GM21360 (cell line): Measurements from ENCODE around the gene ZNF140.

Experiments used
- ATAC-seq: cut with Tn5 transposase; IDR thresholded peaks from one replicate; pipeline ENCODE4 v1.9.1; 2021; ENCODE audit warnings: mild to moderate bottlenecking, moderate library complexity; ENCODE audit not compliant: unreplicated experiment

The ZNF140 gene

DNA sequence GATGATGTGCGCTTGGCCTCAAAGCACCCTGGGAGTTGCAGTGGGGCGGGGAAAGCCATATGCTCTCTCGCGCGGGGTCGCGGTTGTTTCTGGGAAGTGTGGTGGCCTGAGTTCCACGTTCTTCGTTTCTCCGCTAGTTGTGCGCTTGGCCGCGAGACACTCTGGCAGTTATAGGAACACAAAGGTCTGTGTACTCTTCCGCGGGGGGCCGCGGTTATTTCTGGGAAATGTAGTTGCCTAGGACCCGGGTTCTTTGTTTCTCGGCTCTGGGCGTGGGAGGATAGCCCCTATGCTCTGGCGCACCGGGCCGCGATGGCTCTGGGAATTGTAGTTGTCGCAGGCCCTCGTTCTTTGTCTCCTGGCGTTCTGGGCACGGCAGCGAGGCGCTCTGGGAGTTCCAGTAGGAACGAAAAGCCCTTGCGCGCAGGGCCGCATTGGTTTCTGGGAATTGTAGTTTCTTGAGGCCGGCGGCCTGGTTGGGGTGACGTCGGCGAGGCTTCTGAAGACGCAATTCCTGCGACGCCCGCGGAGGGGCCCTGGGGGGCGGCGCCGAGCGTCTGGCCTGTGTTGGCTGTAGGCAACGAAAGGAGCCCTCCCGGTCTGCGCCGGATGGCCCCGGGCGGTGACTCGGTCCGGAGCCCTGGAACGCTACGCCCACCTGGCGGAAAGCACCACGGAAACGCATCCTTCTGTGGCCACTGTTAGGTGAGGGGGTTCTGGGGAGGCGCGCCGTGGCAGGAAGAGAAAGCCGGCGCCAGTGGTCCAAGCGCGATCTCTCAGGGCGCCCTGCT is at the start of gene ZNF140:
Gene ZNF140, plus strand, starts transcription at position 556 of the 791 bp plus-strand sequence. CDS start 398 bp downstream, outside the sequence.
- peak; percentile 58 for ATAC-seq

GRCh38 chr12:133037207-133038005 is 43.3 kb upstream of the ZNF140 start, which contains the start of gene ZNF84:
TSS of gene ZNF84 (plus strand) at chr12:133037509. CDS start at chr12:133041468, 3,959 bp downstream.
- peak; percentile 90 for ATAC-seq

GRCh38 chr12:133038118-133038709 is 42.5 kb upstream of the ZNF140 start:
- ATAC-seq, result no peak

GRCh38 chr12:133046698-133047097 is 34.0 kb upstream of the ZNF140 start:
- no peak for ATAC-seq

DNA sequence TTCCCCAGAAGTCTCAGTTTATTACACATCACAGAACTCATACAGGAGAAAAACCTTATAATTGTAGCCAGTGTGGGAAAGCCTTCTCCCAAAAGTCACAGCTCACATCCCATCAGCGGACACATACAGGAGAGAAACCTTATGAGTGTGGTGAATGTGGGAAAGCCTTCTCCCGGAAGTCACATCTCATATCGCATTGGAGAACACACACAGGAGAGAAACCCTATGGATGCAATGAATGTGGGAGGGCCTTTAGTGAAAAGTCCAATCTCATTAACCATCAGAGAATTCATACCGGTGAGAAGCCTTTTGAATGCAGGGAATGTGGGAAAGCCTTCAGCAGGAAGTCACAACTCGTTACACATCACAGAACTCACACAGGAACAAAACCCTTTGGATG is 23.3 kb upstream of the ZNF140 start:
- no peak for ATAC-seq

DNA sequence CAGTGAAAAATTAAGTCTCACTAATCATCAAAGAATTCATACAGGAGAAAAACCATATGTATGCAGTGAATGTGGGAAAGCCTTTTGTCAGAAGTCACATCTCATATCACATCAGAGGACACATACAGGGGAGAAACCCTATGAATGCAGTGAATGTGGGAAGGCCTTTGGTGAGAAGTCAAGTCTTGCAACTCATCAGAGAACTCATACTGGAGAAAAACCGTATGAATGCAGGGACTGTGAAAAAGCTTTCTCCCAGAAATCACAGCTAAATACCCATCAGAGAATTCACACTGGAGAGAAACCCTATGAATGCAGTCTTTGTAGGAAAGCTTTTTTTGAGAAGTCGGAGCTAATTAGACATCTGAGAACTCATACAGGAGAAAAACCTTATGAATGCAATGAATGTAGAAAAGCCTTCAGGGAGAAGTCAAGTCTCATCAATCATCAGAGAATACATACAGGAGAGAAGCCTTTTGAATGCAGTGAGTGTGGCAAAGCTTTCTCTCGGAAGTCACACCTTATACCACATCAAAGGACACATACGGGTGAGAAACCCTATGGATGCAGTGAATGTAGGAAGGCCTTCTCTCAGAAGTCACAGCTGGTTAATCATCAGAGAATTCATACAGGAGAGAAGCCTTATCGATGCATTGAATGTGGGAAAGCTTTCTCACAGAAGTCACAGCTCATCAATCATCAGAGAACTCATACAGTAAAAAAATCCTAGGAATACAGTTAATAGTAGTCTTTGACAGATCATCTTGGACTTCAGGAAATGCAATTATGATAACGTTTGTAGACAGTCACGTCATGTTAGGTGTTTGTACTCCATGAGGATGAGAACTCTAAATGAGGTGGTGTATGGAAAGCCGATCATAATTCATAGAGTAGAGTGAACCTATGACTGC is 22.3 kb upstream of the ZNF140 start:
- ATAC-seq, result no peak

DNA sequence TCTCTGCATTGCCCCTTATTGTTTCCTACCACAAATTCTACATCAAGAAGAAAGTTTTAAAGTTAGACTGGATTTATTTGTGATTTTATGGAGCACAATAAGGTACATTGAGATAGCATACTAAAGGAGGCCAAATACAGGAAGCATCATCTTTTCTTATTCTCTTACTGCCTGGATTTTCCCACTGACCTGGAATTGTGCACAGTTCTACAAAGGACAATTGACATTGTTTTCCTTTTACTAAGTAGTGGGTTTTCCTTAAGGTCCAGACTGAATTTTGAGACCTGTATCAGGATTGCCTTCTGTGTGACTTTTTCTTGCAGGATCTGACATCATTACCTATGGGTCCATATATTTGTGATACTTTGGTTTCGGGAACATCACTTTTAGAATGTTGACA is 18.8 kb upstream of the ZNF140 start:
- no peak for ATAC-seq

- ATAC-seq, result no peak
These were observed 17.2 kb upstream of the ZNF140 start for GRCh38 chr12:133063556-133063955.

- no peak for ATAC-seq
These were observed 6.9 kb upstream of the ZNF140 start for GRCh38 chr12:133073836-133074235.

DNA sequence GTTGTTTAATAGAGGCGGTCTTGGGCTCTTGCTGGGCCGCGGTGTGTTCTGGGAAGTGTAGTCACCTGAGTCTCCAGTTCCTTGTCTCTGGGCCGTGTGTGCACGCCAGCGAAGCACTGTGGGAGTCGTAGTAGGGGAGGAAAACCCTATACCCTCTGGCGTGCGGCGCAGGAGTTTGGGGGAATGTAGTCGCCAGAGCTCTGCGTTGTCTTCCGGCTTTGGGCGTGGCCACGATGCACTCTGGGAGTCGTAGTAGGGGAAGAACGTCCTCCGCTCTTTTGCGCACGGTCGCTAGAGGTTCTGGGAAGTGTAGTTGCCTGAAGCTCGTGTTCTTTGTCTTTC is 726 bp upstream of the ZNF140 start:
- peak; percentile 76 for ATAC-seq

DNA sequence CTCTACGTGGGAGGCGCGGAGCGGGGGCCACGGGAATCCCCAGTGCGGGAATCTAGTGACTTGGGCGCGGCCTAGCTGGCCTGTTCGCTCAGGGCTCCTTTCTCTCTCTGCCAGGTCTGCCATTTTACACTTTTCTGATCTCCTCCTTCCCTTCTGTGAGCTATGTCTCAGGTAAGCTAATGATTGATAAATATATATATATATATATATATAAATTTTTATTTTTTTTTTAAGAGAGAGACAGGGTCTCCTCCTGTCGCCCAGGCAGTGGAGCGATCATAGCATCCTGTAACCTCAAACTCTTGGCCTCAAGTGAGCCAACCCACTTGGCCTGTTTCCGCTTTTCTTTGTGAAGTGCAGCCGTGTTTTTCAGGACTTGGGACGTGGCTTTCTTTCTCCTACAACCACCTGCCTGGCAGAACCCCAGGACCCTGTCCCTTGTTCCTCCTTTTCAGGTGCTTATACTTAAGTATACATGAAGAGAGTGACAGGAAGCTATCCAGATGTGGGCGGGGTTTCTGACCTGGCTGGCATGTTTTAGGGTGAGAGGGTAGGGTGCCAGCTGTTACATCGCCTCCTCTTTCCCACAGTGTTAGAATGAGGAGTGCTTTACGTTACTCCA is 547 bp downstream of the ZNF140 start:
- ATAC-seq, result no peak

- no peak for ATAC-seq
These were observed 2.6 kb downstream of the ZNF140 start for GRCh38 chr12:133083345-133083744.

DNA sequence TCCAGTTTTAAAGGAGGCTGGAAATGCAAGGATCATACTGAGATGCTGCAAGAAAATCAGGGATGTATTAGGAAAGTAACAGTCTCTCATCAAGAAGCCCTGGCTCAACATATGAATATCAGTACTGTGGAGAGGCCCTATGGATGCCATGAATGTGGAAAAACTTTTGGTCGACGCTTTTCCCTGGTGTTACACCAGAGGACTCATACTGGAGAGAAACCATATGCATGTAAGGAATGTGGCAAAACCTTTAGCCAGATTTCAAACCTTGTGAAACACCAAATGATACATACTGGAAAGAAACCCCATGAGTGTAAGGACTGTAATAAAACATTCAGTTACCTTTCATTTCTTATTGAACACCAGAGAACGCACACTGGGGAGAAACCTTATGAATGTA is 24.9 kb downstream of the ZNF140 start:
- no peak for ATAC-seq

- no peak for ATAC-seq
These were observed 25.5 kb downstream of the ZNF140 start for GRCh38 chr12:133106253-133106652.

- no peak for ATAC-seq
These were observed 26.4 kb downstream of the ZNF140 start for GRCh38 chr12:133107121-133107520.

DNA sequence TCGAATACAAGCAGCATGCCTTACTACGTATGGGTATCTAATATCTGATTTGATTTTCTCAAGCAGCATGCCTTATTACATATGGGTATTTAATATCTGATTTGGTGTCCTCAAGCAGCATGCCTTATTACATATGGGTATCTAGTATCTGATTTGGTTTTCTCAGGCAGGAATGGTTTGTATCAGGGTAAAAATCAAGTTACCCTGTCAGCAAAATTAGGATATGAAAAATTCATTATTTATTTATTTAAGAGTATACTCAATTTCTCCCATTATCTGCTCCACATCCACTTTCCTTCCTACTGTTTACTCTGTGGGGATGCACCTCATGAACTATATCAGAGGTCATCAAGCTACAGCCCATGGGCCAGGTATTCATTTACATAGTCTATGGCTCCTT is 27.4 kb downstream of the ZNF140 start:
- ATAC-seq, result no peak

- ATAC-seq, result no peak
These were observed 39.9 kb downstream of the ZNF140 start for GRCh38 chr12:133120385-133121191.

GRCh38 chr12:133124674-133125073 is 44.0 kb downstream of the ZNF140 start:
- ATAC-seq, result no peak

- ATAC-seq, result no peak
These were observed 48.8 kb downstream of the ZNF140 start for GRCh38 chr12:133129368-133130037.
